Measurements from ENCODE around the gene PPP3CA. TPM values are rescaled to one million over a fixed set of nuclear protein-coding genes. Genes with fewer than 3 reads are reported as not detected.

PPP3CA gene
- polyA plus RNA-seq, 4 donors = 33.0 to 49.7 (median 45.2) TPM

GRCh38 chr4:100981447-100982204 is 365.7 kb downstream of the PPP3CA start:
- DNase-seq (ENCODE audit: low read depth in 4 of 4, low spot score in 3 of 4) = no peak

- no peak for DNase-seq (ENCODE audit: low read depth in 4 of 4, low spot score in 3 of 4)
Measured at GRCh38 chr4:100979736-100980135, 367.6 kb downstream of the PPP3CA start.

DNA sequence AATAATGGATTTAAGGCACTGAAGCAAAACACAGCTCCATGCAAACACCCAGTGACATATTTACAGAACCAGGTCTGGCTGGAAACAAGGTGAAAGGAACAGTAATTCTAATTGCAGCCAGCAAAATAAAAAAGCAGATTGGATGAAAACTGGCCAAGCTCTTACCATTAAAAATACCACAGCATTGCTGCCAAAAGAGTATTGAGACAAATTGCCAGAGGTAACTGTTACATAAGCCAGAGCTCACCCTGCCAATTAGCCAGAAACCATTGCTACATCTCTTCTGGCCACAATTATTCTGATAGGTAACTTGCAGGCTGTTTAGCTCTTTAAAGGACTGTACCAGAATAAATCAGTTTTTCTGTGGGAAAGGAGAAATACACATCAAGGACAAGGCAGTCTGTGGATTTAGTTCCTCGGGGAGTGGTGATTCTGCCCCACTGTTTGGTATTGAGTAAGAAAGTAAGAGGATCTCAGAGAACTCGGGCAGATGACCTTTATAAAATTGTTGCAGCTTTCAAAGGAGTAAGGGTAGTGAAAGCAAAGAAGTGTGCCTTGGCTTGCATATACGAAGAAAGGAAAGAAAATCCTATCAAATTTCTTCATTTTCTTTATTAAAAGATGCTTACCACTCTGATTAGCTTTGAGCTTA is 369.5 kb downstream of the PPP3CA start:
- no peak for DNase-seq (ENCODE audit: low read depth in 4 of 4, low spot score in 3 of 4)

GRCh38 chr4:100977274-100977673 is 370.1 kb downstream of the PPP3CA start:
- no peak for DNase-seq (ENCODE audit: low read depth in 4 of 4, low spot score in 3 of 4)
